NOMO-1 (cell line): ENCODE data around the gene TENM4.

Experiments
- DNase-seq, 2 experiments: peaks; one replicate each; lab custom pipeline; 2025; ENCODE audit not compliant: unreplicated experiment in 2 of 2; lab: John Stamatoyannopoulos, UW

The TENM4 gene

DNA sequence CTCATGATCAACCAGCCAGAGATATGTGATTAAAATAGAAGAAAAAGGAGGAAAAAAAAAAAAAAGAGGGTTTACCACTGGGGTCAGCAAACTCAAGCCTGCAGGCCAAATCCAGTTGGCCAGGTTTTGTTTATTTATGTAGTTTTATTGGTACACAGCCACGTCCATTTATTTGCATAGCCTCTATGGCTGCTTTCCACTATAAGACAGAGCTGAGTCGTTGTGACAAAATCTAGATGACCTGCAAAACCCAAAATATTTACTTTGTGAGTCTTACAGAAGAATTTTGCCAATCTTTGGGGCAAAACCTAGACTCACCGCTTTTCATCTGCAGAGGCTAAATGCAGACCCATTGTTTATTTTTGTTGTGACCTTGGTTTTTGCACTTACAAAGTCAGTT is 87.1 kb downstream of the TENM4 start:
- DNase-seq: no peak

GRCh38 chr11:79352349-79352703 is 88.5 kb downstream of the TENM4 start:
- DNase-seq: no peak

- no peak for DNase-seq
These were observed 91.7 kb downstream of the TENM4 start for GRCh38 chr11:79348976-79349682.

DNA sequence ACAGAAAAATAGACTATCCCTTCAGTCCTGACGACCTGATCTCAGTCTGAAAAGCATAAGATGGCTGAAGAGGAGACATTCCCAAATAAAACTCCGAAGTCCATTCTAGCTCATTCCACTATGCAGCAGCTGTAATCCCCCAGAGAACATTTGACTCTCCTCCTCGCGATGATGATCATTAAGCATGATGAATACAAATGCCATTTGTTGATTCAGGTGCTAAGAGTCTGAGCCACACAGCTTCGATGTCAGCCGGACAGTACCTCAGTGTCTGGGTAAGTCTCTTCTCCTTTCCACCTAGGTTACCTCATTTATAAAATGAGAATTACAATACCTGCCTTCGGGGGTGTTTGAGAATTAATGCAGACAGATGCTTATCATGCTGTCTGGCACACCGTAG is 94.8 kb downstream of the TENM4 start:
- DNase-seq: no peak

DNA sequence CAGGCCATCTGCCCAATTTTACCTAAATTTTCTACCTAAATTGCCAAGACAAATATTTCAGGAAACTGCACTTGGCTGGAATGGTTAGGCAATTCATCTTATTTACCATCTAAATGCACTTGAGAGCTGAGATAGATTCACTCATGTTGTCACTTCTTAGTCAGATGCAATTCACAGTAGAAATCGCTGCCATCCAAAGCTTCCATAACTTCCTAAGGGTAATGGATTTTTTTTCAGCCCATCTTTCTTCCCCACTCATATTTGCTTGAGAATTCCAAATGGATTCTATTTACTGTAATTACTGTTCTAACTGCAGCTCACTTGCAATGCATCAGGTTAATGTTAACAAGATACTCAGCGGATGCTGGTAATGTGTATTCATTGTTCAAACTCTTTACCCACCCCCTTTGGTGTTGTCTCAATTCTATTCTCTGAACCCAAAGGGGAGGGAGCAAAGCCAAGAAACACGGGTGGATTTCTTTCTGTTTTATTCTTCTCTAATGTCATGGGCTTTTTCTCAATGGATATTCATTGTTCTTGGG is 96.0 kb downstream of the TENM4 start:
- no peak for DNase-seq

DNA sequence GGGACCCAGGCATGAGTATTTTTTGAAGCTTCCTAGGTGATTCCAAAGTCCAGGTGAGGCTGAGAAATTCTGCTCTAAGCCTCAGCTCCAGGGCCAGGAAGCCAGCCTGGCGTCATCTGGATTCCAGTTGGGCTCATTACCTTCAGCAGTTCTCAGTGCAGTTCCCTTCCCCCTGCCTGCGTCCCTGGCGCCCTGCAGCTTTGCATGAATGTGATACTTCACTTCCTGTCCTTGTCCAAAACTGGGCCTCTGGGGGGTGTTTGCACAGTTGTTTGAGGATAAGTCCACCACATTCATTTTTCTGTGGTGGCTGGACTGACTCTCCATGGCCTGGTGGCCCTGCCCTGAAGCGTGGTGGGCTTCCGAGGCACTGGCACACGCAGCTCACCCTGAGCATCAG is 98.1 kb downstream of the TENM4 start:
- no peak for DNase-seq

- DNase-seq: peak; percentile 9 to 26
These were observed 98.6 kb downstream of the TENM4 start for GRCh38 chr11:79342236-79342635.

- DNase-seq: no peak
These were observed 100.3 kb downstream of the TENM4 start for GRCh38 chr11:79340535-79340934.

DNA sequence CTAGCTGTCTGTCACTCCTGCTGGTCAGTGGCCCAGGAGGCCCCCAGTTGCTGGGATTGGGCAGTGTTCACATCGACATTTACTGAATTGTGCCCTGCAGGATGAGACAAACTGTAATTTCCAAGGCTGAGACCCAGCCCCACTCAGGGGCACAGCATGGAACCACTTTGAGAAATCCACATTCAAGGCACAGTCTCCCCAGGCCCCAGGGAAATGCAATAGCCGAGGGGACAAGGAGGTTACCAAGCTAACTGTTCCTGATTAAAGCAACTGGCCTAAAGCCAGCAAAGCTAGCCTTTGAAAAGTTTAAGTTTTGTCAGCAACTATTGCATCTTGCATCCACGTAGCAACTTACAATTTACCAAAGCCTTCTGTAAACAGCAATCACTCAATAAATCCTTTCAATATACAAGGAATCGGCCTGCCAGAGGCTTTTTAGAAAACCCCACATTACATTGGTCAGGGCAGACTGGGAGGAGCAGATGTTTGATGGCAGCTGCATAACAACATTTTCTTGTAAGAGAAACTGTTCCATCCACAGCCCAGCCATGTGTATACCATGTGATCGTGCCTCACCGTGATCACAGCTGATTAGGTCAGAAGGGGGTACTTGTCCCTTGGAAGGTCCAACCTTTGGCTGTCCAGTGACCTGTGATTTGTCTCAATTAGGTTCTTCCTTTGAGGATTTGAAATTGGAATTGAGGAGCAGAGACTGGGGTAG is 103.9 kb downstream of the TENM4 start:
- DNase-seq: no peak

DNA sequence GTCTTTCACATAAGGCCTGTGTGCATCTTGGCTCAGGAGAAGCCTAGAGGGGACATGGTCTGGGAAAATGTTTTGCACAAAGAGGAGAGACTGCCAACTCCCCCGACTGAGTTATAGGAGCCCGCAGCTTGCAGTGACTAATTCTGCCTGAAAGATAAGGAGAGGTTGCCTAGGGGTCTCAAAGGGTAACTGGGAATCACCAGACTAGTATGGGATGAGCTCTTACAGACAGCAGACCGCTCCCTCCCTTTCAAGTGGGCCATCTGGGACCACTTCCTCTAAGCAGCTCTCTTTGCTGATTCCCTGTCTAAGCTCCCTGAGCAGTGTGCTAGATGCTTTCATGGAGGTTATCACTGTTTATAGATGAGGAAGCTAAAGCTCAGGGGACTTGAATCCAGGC is 105.1 kb downstream of the TENM4 start:
- DNase-seq: no peak

- DNase-seq: no peak
These were observed 107.5 kb downstream of the TENM4 start for GRCh38 chr11:79333355-79333754.

DNA sequence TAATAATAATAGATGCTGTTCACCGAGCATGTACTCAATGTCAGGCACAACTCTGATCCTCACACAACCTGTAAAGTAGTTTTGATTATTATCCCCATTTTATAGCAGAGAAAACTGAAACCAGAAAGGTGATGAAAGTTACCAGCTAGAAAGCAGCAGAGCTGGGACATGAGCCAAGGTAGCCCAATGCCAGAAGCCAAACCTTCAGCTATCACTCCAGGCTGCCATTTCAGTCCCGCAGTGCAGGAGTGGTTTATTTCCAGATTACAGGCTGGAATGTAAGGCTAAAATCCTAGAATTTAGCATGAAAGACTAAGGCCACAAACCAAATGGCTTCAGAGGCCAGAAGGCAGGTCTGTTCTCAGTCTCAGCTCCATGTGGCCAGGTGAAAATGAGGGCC is 108.8 kb downstream of the TENM4 start:
- no peak for DNase-seq

DNA sequence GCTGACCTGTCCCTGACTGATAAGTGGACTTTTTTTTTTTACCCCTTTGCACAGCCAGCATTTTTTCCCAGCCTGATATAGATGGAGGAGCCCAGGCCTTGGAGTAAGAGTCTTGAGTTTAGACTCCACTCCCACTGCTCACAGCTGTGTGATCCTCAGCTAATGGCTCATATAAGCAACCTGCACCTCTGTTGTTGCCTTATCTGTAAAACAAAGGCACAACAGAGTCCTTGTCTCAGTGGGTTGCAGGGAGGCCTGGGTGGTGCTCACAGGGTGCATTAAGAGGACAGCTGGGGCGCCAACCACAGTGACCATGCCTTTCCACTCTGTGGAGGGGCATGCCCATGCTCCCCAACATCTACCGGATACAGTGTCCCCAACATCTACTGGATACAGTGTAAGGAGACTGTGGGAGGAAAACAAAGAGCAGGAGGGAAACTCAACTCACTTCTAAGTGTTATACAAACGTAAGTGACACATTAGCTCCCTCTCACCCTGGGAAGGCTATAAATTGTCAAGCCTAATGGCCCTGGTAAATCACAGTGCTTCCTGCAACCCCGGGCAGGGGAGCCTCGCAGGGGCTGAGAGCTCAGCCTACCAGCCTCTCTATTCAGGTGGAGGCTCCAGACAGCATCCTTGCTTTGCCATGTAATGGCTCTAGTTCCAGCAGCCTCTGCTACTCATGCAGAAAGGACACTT is 109.5 kb downstream of the TENM4 start:
- DNase-seq: no peak

DNA sequence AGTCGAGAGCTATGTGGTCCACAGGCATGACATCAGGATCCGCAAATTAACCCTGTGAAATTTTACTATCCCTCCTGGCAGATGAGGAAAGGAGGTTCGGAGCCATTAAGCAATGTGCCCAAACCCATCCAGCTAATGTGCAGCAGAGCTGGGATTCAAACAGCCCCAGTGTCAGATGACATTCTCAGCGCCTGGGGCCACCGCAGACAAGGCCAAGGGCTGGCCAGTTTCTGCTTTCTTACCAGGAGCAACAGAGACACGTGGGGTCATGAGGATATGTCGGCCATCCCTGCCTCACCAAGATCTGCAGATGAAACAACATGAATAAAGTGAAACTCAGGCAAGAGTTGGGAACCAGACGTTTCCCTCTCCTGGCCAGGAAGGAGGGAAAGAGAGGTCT is 110.2 kb downstream of the TENM4 start:
- no peak for DNase-seq

DNA sequence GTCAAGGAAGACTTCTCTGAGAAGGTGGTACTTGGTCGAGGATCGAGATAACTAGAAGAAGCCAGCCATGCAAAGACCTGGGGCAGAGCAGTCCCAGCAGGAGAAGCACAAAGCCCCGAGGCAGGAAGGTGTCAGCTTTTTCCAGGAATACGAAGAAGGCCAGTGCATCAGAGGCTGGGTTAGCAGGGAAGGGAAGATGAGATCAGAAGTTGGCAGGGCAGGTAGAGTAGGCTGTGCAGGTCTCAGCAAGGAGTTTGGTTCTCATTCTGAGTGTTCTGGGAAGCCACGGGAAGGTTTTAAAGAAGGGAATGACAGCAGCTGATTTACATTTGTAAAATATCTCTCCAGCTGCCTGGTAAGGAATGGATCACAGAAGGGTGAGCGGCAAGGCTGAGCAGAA is 111.3 kb downstream of the TENM4 start:
- DNase-seq: no peak

DNA sequence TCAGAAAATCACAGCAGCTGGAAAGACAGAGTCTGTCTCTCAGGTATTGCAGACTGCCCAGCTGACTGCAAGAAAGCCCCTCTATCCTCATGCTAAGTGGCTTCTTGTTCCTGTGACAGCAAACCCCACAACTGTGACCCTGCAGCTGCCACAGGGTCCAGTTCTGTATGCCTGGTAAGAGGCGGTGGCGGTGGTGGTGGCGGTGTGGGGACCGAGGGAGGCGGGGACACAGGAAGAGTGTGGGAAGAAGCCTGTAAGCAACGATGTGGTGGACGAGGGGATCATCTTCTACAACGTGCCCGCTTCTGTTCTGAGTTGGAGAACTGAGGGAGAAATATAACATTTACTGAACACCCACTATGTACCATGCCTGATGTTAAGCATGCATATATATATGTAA is 112.4 kb downstream of the TENM4 start:
- DNase-seq: no peak

DNA sequence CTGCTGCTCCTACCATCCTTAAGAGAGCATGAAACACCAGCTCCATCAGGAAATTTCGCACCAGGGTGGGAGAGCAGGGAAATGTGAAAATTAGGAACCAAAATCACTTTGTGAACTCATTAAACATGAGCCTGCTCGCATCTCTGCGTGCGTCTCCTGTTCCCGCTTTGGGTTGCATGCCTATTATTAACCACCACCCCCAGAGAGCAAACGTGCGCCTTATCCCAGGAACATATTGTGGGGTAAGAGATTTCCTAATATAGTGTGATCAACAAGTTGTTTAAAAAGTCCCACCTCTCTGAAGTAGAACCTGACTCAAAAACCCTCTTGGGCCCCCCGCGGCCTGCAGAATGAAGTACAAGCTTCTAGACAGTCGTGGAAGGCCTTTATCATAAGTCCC is 115.0 kb downstream of the TENM4 start:
- no peak for DNase-seq

- DNase-seq: no peak
These were observed 119.6 kb downstream of the TENM4 start for GRCh38 chr11:79321263-79321662.

DNA sequence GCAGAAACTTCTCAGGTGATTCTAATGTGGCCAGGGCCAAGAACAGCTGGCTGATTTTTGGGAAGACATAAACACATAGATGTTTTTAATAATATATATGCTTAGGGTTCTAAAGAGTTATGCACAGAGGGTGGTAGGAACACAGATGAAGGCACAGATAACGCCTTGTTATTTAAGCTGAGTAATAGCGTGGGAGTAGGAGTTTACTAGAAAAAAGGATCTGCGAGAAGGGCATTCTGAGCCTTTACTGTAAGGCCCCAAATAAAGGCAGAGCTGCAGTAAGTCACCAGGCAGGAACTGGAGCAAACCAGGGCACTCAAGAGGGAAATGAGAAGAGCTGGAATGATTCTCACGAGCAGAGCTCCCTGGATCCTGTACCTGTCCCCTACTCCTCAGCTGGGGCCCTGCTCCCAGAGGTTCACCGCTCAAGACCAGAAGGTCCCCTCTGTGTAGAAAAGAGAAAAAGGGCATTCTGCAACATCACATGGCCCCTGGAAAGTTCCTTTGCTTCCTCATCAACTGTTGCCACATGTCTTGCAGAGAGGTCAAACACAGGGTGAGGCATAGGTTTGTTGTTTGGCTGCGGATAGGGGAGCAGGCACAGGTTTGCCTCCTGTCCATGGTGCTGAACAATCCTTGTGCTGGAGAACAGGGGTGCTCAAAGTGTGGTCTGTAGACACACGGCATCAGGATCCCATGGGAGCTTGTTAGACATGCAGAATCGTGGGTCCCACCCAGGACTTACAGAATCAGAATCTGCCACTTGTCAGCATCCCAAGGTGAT is 125.7 kb downstream of the TENM4 start:
- DNase-seq: peak; percentile 49 to 82

GRCh38 chr11:79313530-79313913 is 127.3 kb downstream of the TENM4 start:
- DNase-seq: no peak
